GM12878 (cell line): ENCODE data around the gene EPS8L1. TPM values are rescaled to one million over a fixed set of nuclear protein-coding genes. Genes with fewer than 3 reads are reported as not detected.

Source experiments
- ATAC-seq: fragments of 200-7000 bp; cut with Tn5 transposase; 3 replicates; pipeline ENCODE4 v1.9.1; 2020; ENCODE audit warnings: mild to moderate bottlenecking, moderate library complexity
- BruUV-seq: library from RNA; stranded (reverse); fragments of 400-500 nt; replicated peaks from 2 replicates; lab custom pipeline; 2021; lab: Mats Ljungman, UMichigan
- CTCF ChIA-PET: fragments of 300-600 bp; sonication (Branson Sonifier 250); formaldehyde crosslinking; extraction: SDS; loops from one replicate; lab custom pipeline; 2021; ENCODE audit warnings: inconsistent platforms; lab: Yijun Ruan, JAX
- POLR2A ChIA-PET: fragments of 350-600 bp; formaldehyde crosslinking; extraction: SDS; loops from one replicate; lab custom pipeline; 2021; ENCODE audit warnings: inconsistent platforms; lab: Charles Lee
- RAD21 ChIA-PET: fragments of 300-600 bp; sonication (Branson Sonifier 250); formaldehyde crosslinking; loops from one replicate; lab custom pipeline; 2023; ENCODE audit warnings: antibody characterized with exemption; ENCODE audit not compliant: unreplicated experiment; lab: Charles Lee
- SMC1A ChIA-PET: fragments of 300-600 bp; sonication (Branson Sonifier 250); formaldehyde crosslinking; loops from one replicate; lab custom pipeline; 2023; ENCODE audit not compliant: unreplicated experiment, uncharacterized antibody; lab: Charles Lee
- DNase-seq: peaks from one replicate; pipeline ENCODE4 v3.0.0-alpha.2; 2011; ENCODE audit warnings: low read depth, low spot score
- FAIRE-seq: peaks from 3 replicates; lab custom pipeline; 2011; peaks lifted over from hg19 to GRCh38; lab: Jason Lieb, UNC
- H2AFZ ChIP-seq: 2 replicates; pipeline ENCODE4 v1.6.0; 2011; ENCODE audit warnings: low read depth, low read length, control low read depth; ENCODE audit not compliant: control insufficient read depth
- H3K27ac ChIP-seq: 2 replicates; pipeline ENCODE4 v1.5.1; 2011; ENCODE audit warnings: control low read depth; ENCODE audit not compliant: control insufficient read depth, insufficient read depth
- H3K27me3 ChIP-seq, 2 experiments: replicated peaks in 1 of 2; 2 replicates each; pipeline versions ENCODE4 v1.6.0 to v1.6.1; 2011; ENCODE audit warnings: low read length in 1 of 2; ENCODE audit not compliant: control insufficient read depth in 2 of 2, insufficient read depth in 2 of 2
- H3K36me3 ChIP-seq, 2 experiments: 2 replicates each; pipeline ENCODE4 v1.5.1; 2011; ENCODE audit warnings: low read length in 1 of 2; ENCODE audit not compliant: control insufficient read depth in 2 of 2, insufficient read depth in 2 of 2
- H3K4me1 ChIP-seq: 2 replicates; pipeline ENCODE4 v1.6.1; 2011; ENCODE audit warnings: mild to moderate bottlenecking, low read length, moderate library complexity, mixed read lengths; ENCODE audit not compliant: control insufficient read depth, insufficient read depth
- H3K4me2 ChIP-seq: 2 replicates; pipeline ENCODE4 v1.6.0; 2011; ENCODE audit warnings: control low read depth; ENCODE audit not compliant: control insufficient read depth, insufficient read depth
- H3K4me3 ChIP-seq: fragments of 200-600 bp; sonication (generic); 2 replicates; pipeline ENCODE4 v1.5.1; 2016
- H3K79me2 ChIP-seq: 2 replicates; pipeline ENCODE4 v1.6.0; 2011; ENCODE audit warnings: low read length; ENCODE audit not compliant: control insufficient read depth, insufficient read depth
- H3K9ac ChIP-seq: 2 replicates; pipeline ENCODE4 v1.8.0; 2011; ENCODE audit warnings: low read length, control low read depth, mixed read lengths; ENCODE audit not compliant: control insufficient read depth, insufficient read depth
- H3K9me3 ChIP-seq: replicated peaks from 3 replicates; pipeline ENCODE4 v1.5.1; 2011; ENCODE audit warnings: mild to moderate bottlenecking, low read length; ENCODE audit not compliant: control insufficient read depth, insufficient read depth
- H4K20me1 ChIP-seq: 2 replicates; pipeline ENCODE4 v1.6.0; 2011; ENCODE audit not compliant: control insufficient read depth, insufficient read depth
- ASH2L ChIP-seq: fragments of 300-600, 200-600 bp; sonication (generic); IDR thresholded peaks from 2 replicates; pipeline ENCODE4 v1.6.1; 2017; ENCODE audit warnings: low read depth, mild to moderate bottlenecking, borderline replicate concordance
- BACH1 ChIP-seq: fragments of 450-650 bp; IDR thresholded peaks from 2 replicates; pipeline ENCODE4 v1.6.1; 2017; ENCODE audit warnings: mild to moderate bottlenecking, borderline replicate concordance
- CREM ChIP-seq: IDR thresholded peaks from 2 replicates; pipeline ENCODE4 v1.6.1; 2014; ENCODE audit warnings: antibody characterized with exemption, low read depth
- EED ChIP-seq: sonication (generic); IDR thresholded peaks from 2 replicates; pipeline ENCODE4 v1.6.1; 2016; ENCODE audit warnings: antibody characterized with exemption, low read depth
- ESRRA ChIP-seq: IDR thresholded peaks from 2 replicates; pipeline ENCODE4 v1.6.1; 2012; ENCODE audit warnings: mild to moderate bottlenecking, low read length, improper control_type of control experiment
- IKZF1 ChIP-seq: fragments of 450-650 bp; conservative IDR thresholded peaks from 2 replicates; pipeline ENCODE4 v1.6.1; 2017; ENCODE audit warnings: antibody characterized with exemption, mild to moderate bottlenecking
- LARP7 ChIP-seq: fragments of 450-650 bp; IDR thresholded peaks from 2 replicates; pipeline ENCODE4 v1.6.1; 2017; ENCODE audit warnings: mild to moderate bottlenecking
- MTA2 ChIP-seq: fragments of 450-650 bp; IDR thresholded peaks from 2 replicates; pipeline ENCODE4 v1.6.1; 2016; ENCODE audit warnings: low read depth, mild to moderate bottlenecking, moderate library complexity
- NFYB ChIP-seq: IDR thresholded peaks from 2 replicates; pipeline ENCODE4 v1.6.1; 2011; ENCODE audit warnings: low read depth, mild to moderate bottlenecking, low read length, improper control_type of control experiment, moderate library complexity; ENCODE audit not compliant: insufficient read depth
- POLR2A ChIP-seq: IDR thresholded peaks from 2 replicates; pipeline ENCODE4 v1.6.1; 2011; ENCODE audit warnings: low read depth, mild to moderate bottlenecking, low read length
- SMARCA5 ChIP-seq: fragments of 450-650 bp; IDR thresholded peaks from 2 replicates; pipeline ENCODE4 v1.6.1; 2017; ENCODE audit warnings: mild to moderate bottlenecking
- SRF ChIP-seq, 2 experiments: IDR thresholded peaks; 2 replicates each; pipeline ENCODE4 v1.6.1; 2011; ENCODE audit warnings: low read depth in 2 of 2, low read length in 2 of 2, mild to moderate bottlenecking in 1 of 2, moderate library complexity in 1 of 2
- WGBS: methylation state at CpG from one replicate; pipeline ENCODE4 v1.1.6; 2016; ENCODE audit warnings: low lambda C conversion rate; ENCODE audit not compliant: insufficient replicate concordance, insufficient coverage; ENCODE audit errors: missing lambda C conversion rate; 5-methylcytosine and 5-hydroxymethylcytosine counted together
- in situ Hi-C: fragments of 300-500 bp; cut with MboI; formaldehyde crosslinking; loops from 9 replicates; pipeline ENCODE4 v1.14.3; 2018; ENCODE audit warnings: mixed read lengths
- intact Hi-C: fragments of 100-400 bp; cut with micrococcal nuclease; formaldehyde crosslinking; loops from one replicate; pipeline ENCODE4 v1.14.2; 2022; ENCODE audit not compliant: unreplicated experiment
- polyA plus RNA-seq, 11 experiments: library from polyadenylated mRNA; depleted of rRNA in 4 of 11; unstranded in 6 of 11; stranded (reverse) in 5 of 11; fragments of >200 nt; fragmentation: Nextera tagmentation in 4 of 11; fragmentation: Illumina TruSeq in 1 of 11; extraction: Ambion mirVana in 4 of 11; extraction: Trizol in 1 of 11; gene quantifications; 1 replicate in 1 of 11; 2 replicates in 10 of 11; pipeline versions ENCODE4 v1.2.1 to v1.2.3, GENCODE V29; 2011 to 2016; ENCODE audit warnings: inconsistent platforms in 2 of 11, missing spikeins in 2 of 11, low read depth in 1 of 11
- total RNA-seq, 4 experiments: library from RNA; depleted of rRNA in 3 of 4; stranded (reverse); fragments of >200 nt in 3 of 4; fragmentation: Illumina TruSeq in 1 of 4; extraction: Trizol in 1 of 4; gene quantifications; 2 replicates each; pipeline versions ENCODE4 v1.2.1 to v1.2.3, GENCODE V29; 2013 to 2021
- TF ChIP-seq, protein P1 (sequence below): fragments of 450-650 bp; formaldehyde crosslinking; IDR thresholded peaks from 2 replicates; pipeline ENCODE4 v1.4.0; 2022; ENCODE audit warnings: mild to moderate bottlenecking, moderate library complexity

The EPS8L1 gene
- total and polyA plus RNA-seq, 10 of the 15 experiments (the other 5 are each of a cell fraction or from before 2014, with no cell fraction given), result 0.68 to 2.2 (median 0.96) TPM; not detected in 2

DNA sequence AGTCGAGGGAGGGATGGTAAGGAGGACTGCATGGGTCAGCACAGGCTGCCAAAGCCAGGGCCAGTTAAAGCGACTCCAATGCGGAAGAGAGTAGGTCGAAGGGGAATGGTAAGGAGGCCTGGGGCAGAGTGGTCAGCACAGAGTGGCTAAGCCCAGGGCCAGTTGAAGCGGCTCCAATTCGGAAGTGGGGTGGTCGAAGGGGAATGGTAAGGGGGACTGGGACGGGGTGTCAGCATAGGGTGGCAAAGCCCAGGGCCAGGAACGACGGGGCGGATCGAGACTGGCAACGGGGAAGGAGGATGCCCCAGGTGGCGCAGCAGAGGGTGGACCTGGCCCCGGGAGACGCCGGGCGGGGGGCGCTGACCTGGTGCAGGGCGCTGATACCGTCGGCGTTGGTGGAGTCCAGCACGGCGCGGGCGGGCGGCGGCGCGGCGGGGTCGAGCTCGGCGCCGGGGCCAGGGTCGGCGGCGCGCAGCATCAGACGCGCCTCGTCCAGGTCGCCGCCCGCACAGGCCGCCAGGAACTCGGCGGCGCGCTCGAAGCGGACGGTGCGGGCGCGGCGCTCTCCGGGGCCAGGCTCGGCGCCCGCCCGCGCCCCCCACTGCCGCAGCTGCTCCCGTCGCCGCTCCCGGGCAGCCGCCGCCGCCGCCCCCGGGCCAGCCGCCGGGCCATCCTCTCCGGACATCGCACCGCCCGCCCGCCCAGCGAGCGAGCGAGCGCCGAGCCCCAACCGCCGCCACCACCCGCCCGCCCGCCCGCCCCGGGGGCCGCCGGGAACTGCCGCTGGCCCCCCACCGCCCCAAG, 41.4 kb downstream of the EPS8L1 start, which contains the start of gene PPP1R12C:
TSS of gene PPP1R12C (minus strand) at position 779 of the 804 bp plus-strand sequence. CDS start at position 685, 94 bp downstream.
- SMC1A ChIA-PET, result interaction anchor here (0.7 to 1.1 kb wide), 2 partner anchors 134 to 143 kb away, joined by 3 read pairs; no protein-coding TSS in a partner anchor
- Histone ChIP-seq H3K4me3 (peak within 1 kb of the TSS; percentile 97), H4K20me1 (peaks cover 3% of the 10 kb centered on the region; the same call in 1 of the 2 replicates), H3K4me1 (peaks cover 22% of the 10 kb centered on the region), H2AFZ (peak within 1 kb of the TSS; percentile 67), H3K9ac (peak within 1 kb of the TSS; percentile 68), H3K36me3 (peaks cover 0 to 2% of the 10 kb centered on the region in 2 experiments; a peak in 1 of 4 replicates), H3K27me3 (no peaks in the 10 kb centered on the region), H3K9me3 (no peaks in the 10 kb centered on the region), H3K4me2 (peak within 1 kb of the TSS; percentile 90), H3K79me2 (peaks cover 38% of the 10 kb centered on the region), H3K27ac (peak within 1 kb of the TSS; percentile 74)
- CTCF ChIA-PET, result interaction anchor here (1.0 kb wide), 1 partner anchor 537 kb away, joined by 4 read pairs; no protein-coding TSS in a partner anchor
- POLR2A ChIA-PET, result interaction anchor here (1.0 kb wide), 1 partner anchor 223 kb away, joined by 3 read pairs; the partner anchor contains the start of gene KMT5C
- no peak for TF ChIP-seq CREM
- TF ChIP-seq MTA2, result no peak
- 0 out of 2 replicates have a peak, but pooled peaks have one; percentile 57 for TF ChIP-seq SMARCA5
- TF ChIP-seq LARP7, result peak; percentile 33; the same call in 1 of the 2 replicates
- no peak for TF ChIP-seq SRF (IDR thresholded peaks at IDR 0.05; ENCODE audit: low read depth in 2 of 2, low read length in 2 of 2)
- peak; percentile 70; the same call in 1 of the 2 replicates for TF ChIP-seq POLR2A
- no peak for TF ChIP-seq IKZF1
- no peak for TF ChIP-seq ESRRA
- no peak for TF ChIP-seq ASH2L
- peak; percentile 58; the same call in 1 of the 2 replicates for TF ChIP-seq BACH1
- no peak for TF ChIP-seq EED
- no peak for TF ChIP-seq NFYB
- TF ChIP-seq, protein P1, sequence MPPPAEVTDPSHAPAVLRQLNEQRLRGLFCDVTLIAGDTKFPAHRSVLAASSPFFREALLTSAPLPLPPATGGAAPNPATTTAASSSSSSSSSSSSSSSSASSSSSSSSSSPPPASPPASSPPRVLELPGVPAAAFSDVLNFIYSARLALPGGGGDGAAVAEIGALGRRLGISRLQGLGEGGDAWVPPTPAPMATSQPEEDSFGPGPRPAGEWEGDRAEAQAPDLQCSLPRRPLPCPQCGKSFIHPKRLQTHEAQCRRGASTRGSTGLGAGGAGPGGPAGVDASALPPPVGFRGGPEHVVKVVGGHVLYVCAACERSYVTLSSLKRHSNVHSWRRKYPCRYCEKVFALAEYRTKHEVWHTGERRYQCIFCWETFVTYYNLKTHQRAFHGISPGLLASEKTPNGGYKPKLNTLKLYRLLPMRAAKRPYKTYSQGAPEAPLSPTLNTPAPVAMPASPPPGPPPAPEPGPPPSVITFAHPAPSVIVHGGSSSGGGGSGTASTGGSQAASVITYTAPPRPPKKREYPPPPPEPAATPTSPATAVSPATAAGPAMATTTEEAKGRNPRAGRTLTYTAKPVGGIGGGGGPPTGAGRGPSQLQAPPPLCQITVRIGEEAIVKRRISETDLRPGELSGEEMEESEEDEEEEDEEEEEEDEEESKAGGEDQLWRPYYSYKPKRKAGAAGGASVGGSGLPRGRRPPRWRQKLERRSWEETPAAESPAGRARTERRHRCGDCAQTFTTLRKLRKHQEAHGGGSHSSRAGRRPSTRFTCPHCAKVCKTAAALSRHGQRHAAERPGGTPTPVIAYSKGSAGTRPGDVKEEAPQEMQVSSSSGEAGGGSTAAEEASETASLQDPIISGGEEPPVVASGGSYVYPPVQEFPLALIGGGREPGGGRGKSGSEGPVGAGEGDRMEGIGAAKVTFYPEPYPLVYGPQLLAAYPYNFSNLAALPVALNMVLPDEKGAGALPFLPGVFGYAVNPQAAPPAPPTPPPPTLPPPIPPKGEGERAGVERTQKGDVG, result no peak
- under 1% methylated on average over 41 of the region's 97 CpGs for WGBS
- DNase-seq (no peak), ATAC-seq (no peak), FAIRE-seq (no peak)
- RAD21 ChIA-PET, result interaction anchor here (0.6 to 1.6 kb wide), 2 partner anchors 267 to 387 kb away, joined by 3 to 6 read pairs; partner anchors contain the start of gene TMEM238
- BruUV-seq, result no TSS peak
- intact Hi-C loops, result no loop called here
- in situ Hi-C loops, result no loop called here
